ENCODE results near the gene GJB3. TPM values are rescaled to one million over a fixed set of nuclear protein-coding genes. Genes with fewer than 3 reads are reported as not detected.

Gene GJB3
- total RNA-seq, 1 donor from 2014 or later = 0.80 TPM

DNA sequence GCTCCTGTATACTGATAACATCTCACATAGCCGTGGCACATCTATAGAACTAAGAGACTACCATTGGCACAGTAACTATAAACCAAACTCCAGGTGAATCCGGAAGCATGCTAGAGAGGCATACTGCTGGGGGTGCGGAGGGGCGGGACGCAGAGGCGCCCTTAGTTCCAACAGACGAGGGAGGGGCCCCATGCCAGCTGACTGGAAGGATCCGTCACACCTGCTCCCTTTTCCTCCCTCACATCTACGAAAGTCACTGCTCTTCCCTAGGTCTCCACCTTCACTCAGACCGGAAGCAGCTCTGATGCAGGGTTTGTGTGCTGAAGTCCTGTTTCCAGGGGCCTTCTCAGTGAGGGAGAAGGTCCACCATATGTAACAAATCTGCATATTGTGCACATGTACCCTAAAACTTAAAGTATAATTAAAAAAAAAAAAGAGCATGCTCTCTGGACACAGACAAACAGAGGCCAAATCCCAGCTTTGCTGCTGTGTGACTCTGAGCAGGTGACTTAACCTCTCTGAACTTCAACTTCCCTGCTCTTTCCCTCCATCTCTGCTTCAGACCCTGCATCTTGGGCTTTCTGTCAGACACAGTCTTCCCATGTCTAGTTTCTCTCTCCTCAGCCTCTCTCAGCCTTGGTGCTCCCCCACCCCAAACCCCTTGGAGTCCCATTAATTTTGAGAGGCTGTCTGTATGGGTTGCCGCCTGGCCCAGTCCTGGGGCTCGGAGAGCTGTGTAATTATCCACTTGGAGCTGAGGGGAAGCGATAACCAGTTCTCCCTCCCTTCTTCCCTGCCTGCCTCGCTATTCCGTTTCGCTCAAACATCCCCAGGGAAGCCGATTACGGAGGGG, 34.0 kb upstream of the GJB3 start:
- intact Hi-C loops (cut with DNase I) = no loop called here
- H3K4me1 ChIP-seq = no peaks in the 10 kb centered on the region
- no peaks in the 10 kb centered on the region for H3K27me3 ChIP-seq (ENCODE audit: low read depth)
- no peak for DNase-seq
- H3K27ac ChIP-seq = no peak overlapping the region
- no peaks in the 10 kb centered on the region for H3K36me3 ChIP-seq
- no peak overlapping the region for H3K4me3 ChIP-seq
- TF ChIP-seq, protein P1, sequence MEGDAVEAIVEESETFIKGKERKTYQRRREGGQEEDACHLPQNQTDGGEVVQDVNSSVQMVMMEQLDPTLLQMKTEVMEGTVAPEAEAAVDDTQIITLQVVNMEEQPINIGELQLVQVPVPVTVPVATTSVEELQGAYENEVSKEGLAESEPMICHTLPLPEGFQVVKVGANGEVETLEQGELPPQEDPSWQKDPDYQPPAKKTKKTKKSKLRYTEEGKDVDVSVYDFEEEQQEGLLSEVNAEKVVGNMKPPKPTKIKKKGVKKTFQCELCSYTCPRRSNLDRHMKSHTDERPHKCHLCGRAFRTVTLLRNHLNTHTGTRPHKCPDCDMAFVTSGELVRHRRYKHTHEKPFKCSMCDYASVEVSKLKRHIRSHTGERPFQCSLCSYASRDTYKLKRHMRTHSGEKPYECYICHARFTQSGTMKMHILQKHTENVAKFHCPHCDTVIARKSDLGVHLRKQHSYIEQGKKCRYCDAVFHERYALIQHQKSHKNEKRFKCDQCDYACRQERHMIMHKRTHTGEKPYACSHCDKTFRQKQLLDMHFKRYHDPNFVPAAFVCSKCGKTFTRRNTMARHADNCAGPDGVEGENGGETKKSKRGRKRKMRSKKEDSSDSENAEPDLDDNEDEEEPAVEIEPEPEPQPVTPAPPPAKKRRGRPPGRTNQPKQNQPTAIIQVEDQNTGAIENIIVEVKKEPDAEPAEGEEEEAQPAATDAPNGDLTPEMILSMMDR (IDR thresholded peaks at IDR 0.05) = no peak
- ATAC-seq = no peak
- no peaks in the 10 kb centered on the region for H3K9me3 ChIP-seq

DNA sequence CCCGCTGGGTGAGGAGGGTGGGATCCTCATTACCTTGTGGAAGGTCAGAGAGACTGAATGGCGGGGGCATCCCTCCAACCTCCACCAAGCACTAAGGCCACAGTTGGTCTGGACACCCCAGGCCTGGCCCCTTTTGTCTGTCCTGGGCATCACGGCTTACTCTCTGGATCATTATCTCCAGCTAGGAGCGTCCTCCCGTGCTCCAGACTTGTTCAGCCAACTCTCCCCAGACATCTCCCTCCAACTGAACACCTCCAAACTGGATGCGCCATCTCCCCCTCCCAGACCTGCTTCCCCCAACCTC, 33.4 kb upstream of the GJB3 start:
- H3K27me3 ChIP-seq (ENCODE audit: low read depth) = no peaks in the 10 kb centered on the region
- ATAC-seq (no peak), DNase-seq (no peak)
- no peaks in the 10 kb centered on the region for H3K36me3 ChIP-seq
- H3K4me3 ChIP-seq = no peak overlapping the region
- H3K9me3 ChIP-seq = no peaks in the 10 kb centered on the region
- intact Hi-C loops (cut with DNase I) = no loop called here
- no peak overlapping the region for H3K27ac ChIP-seq
- H3K4me1 ChIP-seq = no peaks in the 10 kb centered on the region
- TF ChIP-seq, protein P1 (IDR thresholded peaks at IDR 0.05) = no peak

DNA sequence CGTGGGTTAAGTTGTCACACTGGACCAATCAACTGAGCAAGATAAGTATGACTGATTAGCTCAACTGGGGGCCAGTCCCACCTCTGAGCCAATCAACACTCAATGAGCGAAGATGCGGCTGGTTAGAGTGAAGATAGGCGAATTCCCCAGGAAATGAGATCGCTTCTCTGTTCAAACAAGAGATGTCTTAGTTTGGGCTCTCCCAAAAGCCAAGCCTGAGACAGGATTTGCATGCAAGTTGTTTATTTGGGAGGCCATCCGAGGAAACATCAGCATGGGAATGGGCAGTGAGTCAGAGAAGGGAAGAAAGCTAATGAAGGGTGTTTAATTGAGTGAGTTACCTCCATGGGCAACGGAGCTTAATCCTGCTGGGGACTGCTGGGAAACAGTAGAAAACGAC, 31.0 kb upstream of the GJB3 start:
- DNase-seq (no peak), ATAC-seq (no peak)
- TF ChIP-seq, protein P1 (IDR thresholded peaks at IDR 0.05) = no peak
- H3K27ac ChIP-seq = no peak overlapping the region
- H3K27me3 ChIP-seq (ENCODE audit: low read depth) = no peaks in the 10 kb centered on the region
- intact Hi-C loops (cut with DNase I) = no loop called here
- H3K36me3 ChIP-seq = no peaks in the 10 kb centered on the region
- H3K9me3 ChIP-seq = no peaks in the 10 kb centered on the region
- no peaks in the 10 kb centered on the region for H3K4me1 ChIP-seq
- no peak overlapping the region for H3K4me3 ChIP-seq

DNA sequence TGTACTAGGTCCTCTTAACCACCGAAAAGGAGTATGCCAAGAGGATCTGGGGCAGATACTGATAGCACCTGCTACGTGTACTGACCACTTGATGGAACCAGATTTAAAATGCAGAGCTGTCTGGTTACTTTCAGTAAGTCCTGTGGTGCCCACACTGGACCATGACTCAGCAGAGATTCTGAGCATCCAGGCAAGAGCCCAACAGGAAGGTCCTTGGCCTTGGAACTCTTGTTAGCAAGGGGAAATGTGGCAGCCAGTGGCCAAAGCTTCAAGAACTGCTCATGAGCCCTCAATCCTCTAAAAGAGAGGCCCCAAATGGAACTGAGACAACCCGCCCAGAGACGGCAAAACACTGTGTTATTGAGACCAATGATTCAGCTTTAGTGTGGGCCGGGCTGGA, 30.4 kb upstream of the GJB3 start:
- Histone ChIP-seq H3K4me1 (no peaks in the 10 kb centered on the region), H3K27me3 (ENCODE audit: low read depth) (no peaks in the 10 kb centered on the region), H3K27ac (no peak overlapping the region), H3K36me3 (no peaks in the 10 kb centered on the region), H3K4me3 (no peak overlapping the region), H3K9me3 (no peaks in the 10 kb centered on the region)
- no peak for ATAC-seq
- intact Hi-C loops (cut with DNase I) = no loop called here
- TF ChIP-seq, protein P1 (IDR thresholded peaks at IDR 0.05) = no peak
- no peak for DNase-seq

DNA sequence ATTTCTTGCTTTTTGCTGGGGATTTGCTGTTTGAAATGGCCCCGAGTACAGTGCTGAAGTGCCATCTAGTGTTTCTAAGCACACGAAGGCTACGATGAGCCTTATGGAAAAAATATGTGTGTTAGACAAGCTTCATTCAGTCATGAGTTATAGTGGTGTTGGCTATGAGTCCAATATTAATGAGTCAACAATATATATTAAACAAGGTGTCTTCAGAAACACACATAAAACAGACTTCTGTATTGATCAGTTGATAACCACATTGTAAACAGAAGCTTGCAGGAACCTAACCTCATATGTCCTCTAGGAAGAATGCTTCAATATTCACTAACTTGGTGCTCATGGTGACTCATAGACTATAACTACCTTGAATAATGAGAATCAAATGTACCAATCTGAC, 27.9 kb upstream of the GJB3 start:
- Histone ChIP-seq H3K27ac (no peak overlapping the region), H3K4me1 (no peaks in the 10 kb centered on the region), H3K4me3 (no peak overlapping the region), H3K9me3 (no peaks in the 10 kb centered on the region), H3K27me3 (ENCODE audit: low read depth) (no peaks in the 10 kb centered on the region), H3K36me3 (no peaks in the 10 kb centered on the region)
- no peak for DNase-seq
- intact Hi-C loops (cut with DNase I) = no loop called here
- TF ChIP-seq, protein P1 (IDR thresholded peaks at IDR 0.05) = no peak
- no peak for ATAC-seq
